Sigmoid colon (tissue), 4 donors: ENCODE data around the gene SOX13.

ENCODE experiments used
- CTCF ChIP-seq, 4 experiments: fragments of 450-650 bp in 3 of 4; fragments of 200-600 bp in 1 of 4; IDR thresholded peaks; one replicate each; pipeline ENCODE4 v1.5.1; 2016 to 2019; ENCODE audit warnings: antibody characterized with exemption in 4 of 4, mild to moderate bottlenecking in 3 of 4, moderate library complexity in 2 of 4
- POLR2A ChIP-seq, 2 donors: fragments of 450-650 bp; IDR thresholded peaks; one replicate each; pipeline ENCODE4 v1.6.1; 2016; ENCODE audit warnings: antibody characterized with exemption in 2 of 2, mild to moderate bottlenecking in 2 of 2, moderate library complexity in 2 of 2
- POLR2AphosphoS5 ChIP-seq, 4 donors: sonication (generic); formaldehyde crosslinking; IDR thresholded peaks; one replicate each; pipeline ENCODE4 v1.6.1; 2017; ENCODE audit warnings: antibody characterized with exemption in 4 of 4

DNA sequence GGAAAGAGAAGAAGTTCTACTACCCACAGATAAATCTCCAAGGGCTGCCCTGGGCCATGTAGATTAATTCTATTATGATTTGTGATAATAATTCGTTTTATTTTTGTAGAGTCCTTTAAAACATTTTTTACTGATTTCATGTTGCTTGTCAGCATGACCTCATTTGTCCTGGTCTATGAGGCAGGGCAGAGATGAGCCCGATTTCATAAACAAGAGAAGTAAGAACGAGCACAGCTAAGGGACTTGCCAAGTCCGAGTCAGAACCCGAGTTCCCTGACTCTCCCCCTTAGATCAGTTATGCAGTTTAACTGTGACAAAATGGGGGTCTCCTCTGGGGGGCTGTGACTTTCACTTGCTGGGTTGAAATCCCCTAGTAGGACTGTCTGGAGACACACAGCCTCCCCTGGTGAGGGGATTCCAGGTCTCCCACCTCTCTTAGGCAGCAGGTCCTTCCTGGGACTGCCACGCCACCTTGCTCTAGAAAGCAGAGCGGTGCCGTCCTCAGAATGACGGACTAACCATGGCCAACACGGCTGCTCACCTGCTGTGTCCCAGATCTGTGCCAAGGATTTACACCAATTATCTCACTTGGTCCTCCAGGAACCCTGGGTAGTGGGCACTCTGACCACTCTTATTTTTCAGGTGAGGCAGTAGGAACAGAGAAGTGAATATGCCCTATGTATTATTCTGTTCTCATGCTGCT, 31.0 kb upstream of the SOX13 start:
- TF ChIP-seq POLR2A (IDR thresholded peaks at IDR 0.05) (no peak), CTCF (IDR thresholded peaks at IDR 0.05) (no peak), POLR2AphosphoS5 (IDR thresholded peaks at IDR 0.05) (no peak)
